Vagina (tissue), 2 donors: ENCODE results near the gene ATP8A2. TPM values are rescaled to one million over a fixed set of nuclear protein-coding genes. Genes with fewer than 3 reads are reported as not detected.
"Not testable (repeated sequence)": the region's sequence is repeated elsewhere in the genome, so short reads cannot be mapped to it uniquely, and the experiment has no call there.

Experiments
- DNase-seq, 2 donors: peaks; one replicate each; pipeline ENCODE4 v3.0.0-alpha.2; 2017; ENCODE audit errors: extremely low spot score in 2 of 2
- H3K27ac ChIP-seq: fragments of 200-600 bp; sonication (generic); one replicate; pipeline ENCODE4 v1.5.1; 2019
- H3K27me3 ChIP-seq: fragments of 200-600 bp; sonication (generic); one replicate; pipeline ENCODE4 v1.5.1; 2019
- H3K36me3 ChIP-seq, 2 donors: fragments of 200-600 bp; sonication (generic); one replicate each; pipeline ENCODE4 v1.5.1; 2017 to 2019
- H3K4me1 ChIP-seq: fragments of 200-600 bp; sonication (generic); one replicate; pipeline ENCODE4 v1.5.1; 2019
- H3K4me3 ChIP-seq, 2 donors: fragments of 200-600 bp; sonication (generic); 1 replicate in 1 of 2; 2 replicates in 1 of 2; pipeline ENCODE4 v1.5.1; 2016 to 2019
- H3K9me3 ChIP-seq: fragments of 200-600 bp; sonication (generic); one replicate; pipeline ENCODE4 v1.5.1; 2019
- POLR2A ChIP-seq, 2 donors: fragments of 450-650 bp; IDR thresholded peaks; one replicate each; pipeline ENCODE4 v1.6.1; 2017; ENCODE audit warnings: antibody characterized with exemption in 2 of 2, mild to moderate bottlenecking in 2 of 2, moderate library complexity in 2 of 2
- POLR2AphosphoS5 ChIP-seq, 2 donors: sonication (generic); formaldehyde crosslinking; IDR thresholded peaks; one replicate each; pipeline ENCODE4 v1.9.0; 2017; ENCODE audit warnings: antibody characterized with exemption in 2 of 2, mild to moderate bottlenecking in 2 of 2, low read depth in 1 of 2; ENCODE audit not compliant: insufficient read depth in 1 of 2
- intact Hi-C: fragments of 100-400 bp; cut with DNase I; formaldehyde crosslinking; loops from one replicate; pipeline ENCODE4 v1.15.1; 2023
- total RNA-seq: library from RNA; depleted of rRNA; stranded (reverse); fragments of >200 nt; gene quantifications from one replicate; pipeline ENCODE4 v1.2.3, GENCODE V29; 2016
- TF ChIP-seq, protein P1 (sequence below), 3 experiments: fragments of 450-650 bp in 2 of 3; fragments of 200-600 bp in 1 of 3; sonication (generic) in 1 of 3; IDR thresholded peaks; one replicate each; pipeline ENCODE4 v1.5.1; 2017 to 2019; ENCODE audit warnings: antibody characterized with exemption in 3 of 3, mild to moderate bottlenecking in 2 of 3, moderate library complexity in 2 of 3

ATP8A2 gene
- total RNA-seq, 1 donor from 2014 or later, result 1.5 TPM

DNA sequence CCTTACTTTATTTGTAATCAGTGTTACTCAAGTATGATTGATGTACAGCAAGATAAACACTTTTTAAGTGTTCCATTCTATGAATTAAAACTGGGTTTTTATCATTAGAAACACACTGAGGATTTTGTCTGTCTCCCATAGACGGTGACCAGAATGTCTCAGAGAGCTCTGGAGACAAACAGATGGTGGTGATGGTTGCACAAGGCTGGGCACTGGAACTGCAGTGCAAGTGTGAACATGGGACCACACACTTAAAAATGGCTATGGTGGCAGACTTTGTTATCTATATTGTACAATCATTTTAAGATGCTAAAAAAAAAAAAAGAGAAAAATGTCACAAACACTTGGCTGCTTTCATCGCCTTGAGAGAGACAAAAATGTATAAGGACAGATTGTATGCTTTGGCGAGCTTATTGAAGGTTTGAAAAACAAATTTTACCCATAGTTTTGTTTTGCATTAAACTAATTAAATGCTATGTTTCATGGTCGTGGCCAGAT is 407.1 kb downstream of the ATP8A2 start:
- no peaks in the 10 kb centered on the region for H3K9me3 ChIP-seq
- no peaks in the 10 kb centered on the region for H3K36me3 ChIP-seq
- DNase-seq, result no peak
- H3K4me1 ChIP-seq, result no peaks in the 10 kb centered on the region
- TF ChIP-seq POLR2A (IDR thresholded peaks at IDR 0.05) (no peak), POLR2AphosphoS5 (IDR thresholded peaks at IDR 0.05; ENCODE audit: insufficient read depth in 1 of 2, low read depth in 1 of 2) (no peak)
- TF ChIP-seq, protein P1, sequence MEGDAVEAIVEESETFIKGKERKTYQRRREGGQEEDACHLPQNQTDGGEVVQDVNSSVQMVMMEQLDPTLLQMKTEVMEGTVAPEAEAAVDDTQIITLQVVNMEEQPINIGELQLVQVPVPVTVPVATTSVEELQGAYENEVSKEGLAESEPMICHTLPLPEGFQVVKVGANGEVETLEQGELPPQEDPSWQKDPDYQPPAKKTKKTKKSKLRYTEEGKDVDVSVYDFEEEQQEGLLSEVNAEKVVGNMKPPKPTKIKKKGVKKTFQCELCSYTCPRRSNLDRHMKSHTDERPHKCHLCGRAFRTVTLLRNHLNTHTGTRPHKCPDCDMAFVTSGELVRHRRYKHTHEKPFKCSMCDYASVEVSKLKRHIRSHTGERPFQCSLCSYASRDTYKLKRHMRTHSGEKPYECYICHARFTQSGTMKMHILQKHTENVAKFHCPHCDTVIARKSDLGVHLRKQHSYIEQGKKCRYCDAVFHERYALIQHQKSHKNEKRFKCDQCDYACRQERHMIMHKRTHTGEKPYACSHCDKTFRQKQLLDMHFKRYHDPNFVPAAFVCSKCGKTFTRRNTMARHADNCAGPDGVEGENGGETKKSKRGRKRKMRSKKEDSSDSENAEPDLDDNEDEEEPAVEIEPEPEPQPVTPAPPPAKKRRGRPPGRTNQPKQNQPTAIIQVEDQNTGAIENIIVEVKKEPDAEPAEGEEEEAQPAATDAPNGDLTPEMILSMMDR (IDR thresholded peaks at IDR 0.05), result no peak
- H3K4me3 ChIP-seq, result no peak overlapping the region
- no peak overlapping the region for H3K27ac ChIP-seq
- no peaks in the 10 kb centered on the region for H3K27me3 ChIP-seq
- intact Hi-C loops, result no loop called here

GRCh38 chr13:25783076-25783475 is 411.3 kb downstream of the ATP8A2 start:
- DNase-seq, result no peak
- Histone ChIP-seq H3K27ac (no peak overlapping the region), H3K27me3 (no peaks in the 10 kb centered on the region), H3K4me1 (no peaks in the 10 kb centered on the region), H3K4me3 (no peak overlapping the region), H3K9me3 (no peaks in the 10 kb centered on the region), H3K36me3 (no peaks in the 10 kb centered on the region)
- intact Hi-C loops, result no loop called here
- TF ChIP-seq POLR2A (IDR thresholded peaks at IDR 0.05), result no peak
- TF ChIP-seq, protein P1 (IDR thresholded peaks at IDR 0.05), result no peak
- no peak for TF ChIP-seq POLR2AphosphoS5 (IDR thresholded peaks at IDR 0.05; ENCODE audit: insufficient read depth in 1 of 2, low read depth in 1 of 2)

DNA sequence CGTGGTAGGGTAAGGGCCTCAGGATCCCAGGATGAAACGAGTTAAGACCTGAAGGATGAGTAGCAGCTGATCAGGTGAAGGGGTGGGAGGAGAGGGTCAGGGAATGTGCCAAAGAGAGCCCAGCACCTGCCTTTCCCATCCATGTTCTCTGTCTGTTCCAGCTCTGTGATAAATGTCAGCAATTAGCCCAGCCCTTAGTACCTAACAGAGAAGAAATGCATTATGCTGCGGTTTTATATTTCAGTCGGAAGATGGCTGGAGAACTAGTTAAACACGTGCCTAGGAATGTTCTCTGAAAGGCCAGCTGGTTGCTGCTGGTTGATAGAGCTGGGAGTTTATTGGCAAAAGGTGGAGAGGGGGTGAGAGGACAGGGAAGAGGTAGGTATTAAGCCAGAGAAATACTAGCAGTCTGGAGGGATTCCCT is 411.8 kb downstream of the ATP8A2 start:
- H3K27ac ChIP-seq, result no peak overlapping the region
- intact Hi-C loops, result no loop called here
- no peak for DNase-seq
- H3K4me1 ChIP-seq, result no peaks in the 10 kb centered on the region
- no peaks in the 10 kb centered on the region for H3K9me3 ChIP-seq
- H3K4me3 ChIP-seq, result no peak overlapping the region
- no peaks in the 10 kb centered on the region for H3K36me3 ChIP-seq
- TF ChIP-seq POLR2AphosphoS5 (IDR thresholded peaks at IDR 0.05; ENCODE audit: insufficient read depth in 1 of 2, low read depth in 1 of 2) (no peak), POLR2A (IDR thresholded peaks at IDR 0.05) (no peak)
- TF ChIP-seq, protein P1 (IDR thresholded peaks at IDR 0.05), result no peak
- H3K27me3 ChIP-seq, result no peaks in the 10 kb centered on the region

DNA sequence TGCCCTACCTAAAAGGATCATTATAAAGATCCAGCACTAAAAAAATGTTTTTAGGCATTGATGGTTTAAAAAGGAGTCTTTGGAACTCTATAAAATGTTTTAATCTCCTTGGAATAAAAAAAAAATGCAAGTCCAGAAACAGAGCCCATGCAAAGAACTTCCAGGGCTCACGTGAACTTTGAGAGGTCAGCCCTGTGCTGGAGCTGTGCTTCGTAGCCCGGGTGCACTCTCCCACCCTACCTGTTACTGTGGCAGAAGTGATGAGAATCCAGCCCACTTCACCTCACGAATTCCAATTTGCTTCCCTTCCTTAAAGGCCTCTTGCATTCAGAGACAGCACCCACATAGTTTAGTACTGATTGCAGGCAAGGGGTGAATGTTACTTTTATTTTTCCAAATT is 412.3 kb downstream of the ATP8A2 start:
- Histone ChIP-seq H3K27ac (no peak overlapping the region), H3K4me3 (no peak overlapping the region), H3K9me3 (no peaks in the 10 kb centered on the region), H3K27me3 (no peaks in the 10 kb centered on the region), H3K36me3 (no peaks in the 10 kb centered on the region), H3K4me1 (no peaks in the 10 kb centered on the region)
- intact Hi-C loops, result no loop called here
- no peak for DNase-seq
- TF ChIP-seq POLR2A (IDR thresholded peaks at IDR 0.05) (no peak), POLR2AphosphoS5 (IDR thresholded peaks at IDR 0.05; ENCODE audit: insufficient read depth in 1 of 2, low read depth in 1 of 2) (no peak)
- TF ChIP-seq, protein P1 (IDR thresholded peaks at IDR 0.05), result no peak

DNA sequence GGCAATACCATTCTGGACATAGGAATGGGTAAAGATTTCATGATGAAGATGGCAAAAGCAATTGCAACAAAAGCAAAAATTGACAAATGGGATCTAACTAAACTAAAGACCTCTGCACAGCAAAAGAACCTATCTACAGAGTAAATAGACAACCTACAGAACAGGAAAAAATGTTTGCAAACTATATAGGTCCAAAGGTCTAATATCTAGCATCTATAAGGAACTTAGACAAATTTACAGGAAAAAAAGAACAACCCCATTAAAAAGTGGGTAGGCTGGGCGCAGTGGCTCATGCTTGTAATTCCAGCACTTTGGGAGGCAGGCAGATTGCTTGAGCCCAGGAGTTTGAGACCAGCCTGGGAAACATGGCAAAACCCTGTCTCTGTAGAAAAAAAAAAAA is 418.4 kb downstream of the ATP8A2 start:
- H3K9me3 ChIP-seq, H3K36me3 ChIP-seq, H3K27me3 ChIP-seq, H3K27ac ChIP-seq, intact Hi-C loops, H3K4me1 ChIP-seq, DNase-seq, H3K4me3 ChIP-seq: not testable (repeated sequence)
